Karpas-422 (cell line): ENCODE results near the gene KCNK4. TPM values are rescaled to one million over a fixed set of nuclear protein-coding genes. Genes with fewer than 3 reads are reported as not detected.

Source experiments
- DNase-seq: peaks from one replicate; pipeline ENCODE4 v3.0.0-alpha.2; 2015
- H2AFZ ChIP-seq: fragments of 200-600 bp; sonication (generic); 2 replicates; pipeline ENCODE4 v1.6.1; 2014; ENCODE audit warnings: antibody characterized with exemption, low read length, mixed read lengths
- H3K27ac ChIP-seq: fragments of 200-600 bp; sonication (generic); 2 replicates; pipeline ENCODE4 v1.5.1; 2014; ENCODE audit warnings: mild to moderate bottlenecking, low read length, moderate library complexity
- H3K27me3 ChIP-seq: fragments of 200-600 bp; sonication (generic); 2 replicates; pipeline ENCODE4 v1.6.1; 2014; ENCODE audit warnings: low read length, mixed read lengths
- H3K36me3 ChIP-seq: fragments of 200-600 bp; sonication (generic); 2 replicates; pipeline ENCODE4 v1.6.1; 2014; ENCODE audit warnings: low read length, mixed read lengths; ENCODE audit not compliant: insufficient read depth
- H3K4me1 ChIP-seq: fragments of 200-600 bp; sonication (generic); 2 replicates; pipeline ENCODE4 v1.6.1; 2014; ENCODE audit warnings: mild to moderate bottlenecking, low read length, mixed read lengths
- H3K4me2 ChIP-seq: fragments of 200-600 bp; sonication (generic); 2 replicates; pipeline ENCODE4 v1.6.1; 2014; ENCODE audit warnings: low read length, low read depth, mild to moderate bottlenecking; ENCODE audit not compliant: poor library complexity, severe bottlenecking
- H3K4me3 ChIP-seq: fragments of 200-600 bp; sonication (generic); 2 replicates; pipeline ENCODE4 v1.5.1; 2014; ENCODE audit warnings: mild to moderate bottlenecking, antibody characterized with exemption, low read length, mixed read lengths
- H3K79me2 ChIP-seq: fragments of 200-600 bp; sonication (generic); 2 replicates; pipeline ENCODE4 v1.6.1; 2014; ENCODE audit warnings: mild to moderate bottlenecking, low read length, mixed read lengths
- H3K9ac ChIP-seq: fragments of 200-600 bp; sonication (generic); 2 replicates; pipeline ENCODE4 v1.6.0; 2014; ENCODE audit warnings: low read length
- H3K9me2 ChIP-seq: fragments of 200-600 bp; sonication (generic), shearing (Covaris generic); replicated peaks from 2 replicates; pipeline ENCODE4 v1.6.0; 2014; ENCODE audit warnings: mild to moderate bottlenecking, low read length, moderate library complexity; ENCODE audit not compliant: insufficient read depth
- H3K9me3 ChIP-seq: fragments of 300-700, 200-600 bp; sonication (generic); 2 replicates; pipeline ENCODE4 v1.6.1; 2014; ENCODE audit warnings: low read length, mixed read lengths
- H4K20me1 ChIP-seq: fragments of 200-600 bp; sonication (generic); 2 replicates; pipeline ENCODE4 v1.6.1; 2014; ENCODE audit warnings: mild to moderate bottlenecking, antibody characterized with exemption, low read length, low read depth; ENCODE audit not compliant: insufficient read depth
- total RNA-seq: library from RNA; depleted of rRNA; stranded (reverse); fragments of >200 nt; shearing (Covaris generic); gene quantifications from 2 replicates; pipeline ENCODE4 v1.2.3, GENCODE V29; 2014; ENCODE audit warnings: low replicate concordance

KCNK4 gene
- total RNA-seq, 1 experiment from 2014 or later = not detected

GRCh38 chr11:64283092-64283491 lies 8.0 kb upstream of the KCNK4 start:
- peaks cover 14% of the 10 kb centered on the region for H3K79me2 ChIP-seq
- DNase-seq = no peak
- H3K4me3 ChIP-seq = 0 out of 2 replicates have a peak overlapping the region, but pooled peaks have one; percentile 92
- no peak overlapping the region for H3K27ac ChIP-seq
- H3K4me2 ChIP-seq = peak overlapping the region; percentile 97
- H3K27me3 ChIP-seq = no peaks in the 10 kb centered on the region
- H2AFZ ChIP-seq = no peak overlapping the region
- peak overlapping the region; percentile 82 for H3K9ac ChIP-seq
- H3K36me3 ChIP-seq = 0 out of 2 replicates have a peak, but pooled peaks cover 5% of the 10 kb centered on the region
- no peaks in the 10 kb centered on the region for H3K9me2 ChIP-seq
- H3K9me3 ChIP-seq = no peaks in the 10 kb centered on the region
- no peaks in the 10 kb centered on the region for H4K20me1 ChIP-seq
- H3K4me1 ChIP-seq = peaks cover 22% of the 10 kb centered on the region

DNA sequence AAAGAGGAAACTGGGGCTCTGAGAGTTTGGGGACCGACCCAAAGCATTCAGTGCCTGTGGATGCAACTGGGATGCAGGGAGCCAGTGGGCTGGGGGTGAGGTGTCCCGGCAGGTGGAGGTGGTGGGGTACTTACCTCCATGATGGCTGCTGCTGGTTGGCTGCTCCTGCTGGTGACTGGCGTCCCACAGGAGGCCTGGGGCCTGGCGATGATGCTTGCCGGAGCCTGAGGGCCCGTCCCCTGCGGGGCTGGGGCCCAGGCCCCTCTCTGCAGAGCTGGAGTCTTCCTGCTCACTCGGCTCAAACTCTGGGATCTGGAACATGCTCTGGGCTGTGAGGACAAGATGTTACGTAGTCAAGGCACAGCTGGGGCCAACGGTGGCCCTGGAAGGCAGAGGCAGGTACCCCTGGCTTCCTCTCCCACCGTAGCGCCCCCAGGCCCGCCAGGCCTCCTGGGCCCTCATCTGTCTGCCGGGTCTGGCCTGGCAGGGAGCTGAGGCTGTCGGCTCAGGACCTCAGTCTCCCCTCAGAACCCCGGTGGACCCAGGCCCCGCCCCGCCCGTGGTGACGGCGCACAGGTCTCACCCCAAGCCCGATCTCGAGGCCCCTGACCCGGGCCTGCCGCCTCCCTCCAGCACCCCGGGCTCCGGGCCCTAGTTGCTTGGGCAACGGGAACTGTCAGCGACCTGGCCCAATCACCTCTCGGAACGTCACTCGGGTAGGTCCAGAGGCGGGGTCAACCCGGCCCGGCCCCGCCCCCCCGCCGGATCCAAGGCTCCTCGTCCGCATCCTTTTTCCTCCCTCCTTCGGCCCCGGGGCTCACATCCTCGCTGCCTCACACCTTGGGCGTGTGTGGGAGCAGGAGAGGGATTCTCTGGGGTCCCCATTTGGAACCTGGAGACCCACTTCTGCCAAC lies 6.8 kb upstream of the KCNK4 start, which contains the start of gene BAD:
Gene BAD (minus strand): TSS at position 618 of the 914 bp plus-strand sequence. CDS start 297 bp downstream, at position 321.
- Histone ChIP-seq H3K4me3 (peak within 1 kb of the TSS; percentile 92), H3K27me3 (no peaks in the 10 kb centered on the region), H3K9ac (peak within 1 kb of the TSS; percentile 82), H4K20me1 (no peaks in the 10 kb centered on the region), H2AFZ (peak within 1 kb of the TSS; percentile 76), H3K27ac (peak within 1 kb of the TSS; percentile 84), H3K9me3 (no peaks in the 10 kb centered on the region), H3K4me2 (peak within 1 kb of the TSS; percentile 97), H3K36me3 (0 out of 2 replicates have a peak, but pooled peaks cover 5% of the 10 kb centered on the region), H3K9me2 (no peaks in the 10 kb centered on the region), H3K79me2 (peaks cover 14% of the 10 kb centered on the region), H3K4me1 (peaks cover 22% of the 10 kb centered on the region)
- peak; percentile 98 for DNase-seq

DNA sequence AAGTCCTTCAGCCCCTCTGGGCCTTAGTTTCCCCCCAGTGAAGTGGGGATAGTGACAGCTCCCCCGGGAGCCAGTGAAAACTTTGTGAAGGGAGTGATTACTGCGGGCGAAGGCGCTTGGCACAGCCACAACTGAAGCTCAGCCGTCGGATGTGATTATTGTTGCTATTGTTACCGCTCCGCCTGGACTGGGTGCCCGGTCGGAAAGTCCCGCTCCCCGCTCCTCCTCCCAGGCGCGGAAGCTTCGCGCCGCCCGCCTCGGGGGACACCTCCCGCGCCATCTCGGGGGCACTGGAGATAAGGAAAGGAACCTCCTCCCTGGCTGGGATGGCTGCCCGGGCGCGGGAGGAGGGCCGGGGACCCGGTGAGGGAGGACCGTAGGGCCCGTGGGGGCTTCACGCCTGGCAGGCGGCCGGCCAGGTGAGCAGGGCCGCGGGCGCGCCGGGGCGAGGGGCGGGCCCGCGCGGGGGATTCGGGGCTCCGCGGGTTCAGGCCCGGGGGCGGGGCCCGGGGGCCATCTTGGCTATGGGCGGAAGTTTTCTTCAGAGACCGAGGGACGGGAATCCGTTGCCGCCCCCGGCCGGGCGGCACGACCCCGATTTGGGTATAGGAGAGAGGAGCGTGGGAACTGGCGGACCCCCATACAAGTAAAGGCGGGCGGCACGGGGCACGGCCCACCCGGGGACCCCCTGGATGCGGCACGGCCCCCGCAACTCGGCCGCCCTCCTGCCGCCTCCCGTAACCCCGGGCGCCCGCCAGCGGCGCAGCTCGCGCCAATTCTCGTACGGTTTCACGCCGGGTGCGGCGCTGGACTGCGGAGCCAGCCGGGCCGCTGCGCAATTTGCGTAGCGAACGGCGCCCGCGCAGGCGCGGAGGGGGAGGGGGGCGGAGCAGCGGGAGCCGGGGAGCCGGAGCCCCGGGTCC lies 5.9 kb upstream of the KCNK4 start, which contains the start of gene GPR137:
Gene GPR137 (plus strand): TSS at position 887 of the 923 bp plus-strand sequence. CDS start 677 bp downstream, outside the sequence.
- no peaks in the 10 kb centered on the region for H3K9me2 ChIP-seq
- H3K36me3 ChIP-seq = 0 out of 2 replicates have a peak, but pooled peaks cover 5% of the 10 kb centered on the region
- peaks cover 14% of the 10 kb centered on the region for H3K79me2 ChIP-seq
- peak within 1 kb of the TSS; percentile 82 for H3K9ac ChIP-seq
- H3K9me3 ChIP-seq = no peaks in the 10 kb centered on the region
- H3K4me3 ChIP-seq = peak within 1 kb of the TSS; percentile 92
- H3K4me2 ChIP-seq = peak within 1 kb of the TSS; percentile 97
- H4K20me1 ChIP-seq = no peaks in the 10 kb centered on the region
- no peaks in the 10 kb centered on the region for H3K27me3 ChIP-seq
- peak within 1 kb of the TSS; percentile 76 for H2AFZ ChIP-seq
- peaks cover 22% of the 10 kb centered on the region for H3K4me1 ChIP-seq
- H3K27ac ChIP-seq = peak within 1 kb of the TSS; percentile 84
- peak; percentile 95 for DNase-seq

GRCh38 chr11:64285885-64286800 lies 5.0 kb upstream of the KCNK4 start:
- Histone ChIP-seq H4K20me1 (no peaks in the 10 kb centered on the region), H3K36me3 (0 out of 2 replicates have a peak, but pooled peaks cover 5% of the 10 kb centered on the region), H3K79me2 (peaks cover 14% of the 10 kb centered on the region), H3K9me3 (no peaks in the 10 kb centered on the region), H3K4me2 (peak overlapping the region; percentile 97), H3K27me3 (no peaks in the 10 kb centered on the region), H3K9ac (peak overlapping the region; percentile 82), H3K4me1 (peaks cover 22% of the 10 kb centered on the region), H3K9me2 (no peaks in the 10 kb centered on the region), H2AFZ (0 out of 2 replicates have a peak overlapping the region, but pooled peaks have one; percentile 46), H3K4me3 (peak overlapping the region; percentile 92), H3K27ac (0 out of 2 replicates have a peak overlapping the region, but pooled peaks have one; percentile 27)
- DNase-seq = peak; percentile 72

DNA sequence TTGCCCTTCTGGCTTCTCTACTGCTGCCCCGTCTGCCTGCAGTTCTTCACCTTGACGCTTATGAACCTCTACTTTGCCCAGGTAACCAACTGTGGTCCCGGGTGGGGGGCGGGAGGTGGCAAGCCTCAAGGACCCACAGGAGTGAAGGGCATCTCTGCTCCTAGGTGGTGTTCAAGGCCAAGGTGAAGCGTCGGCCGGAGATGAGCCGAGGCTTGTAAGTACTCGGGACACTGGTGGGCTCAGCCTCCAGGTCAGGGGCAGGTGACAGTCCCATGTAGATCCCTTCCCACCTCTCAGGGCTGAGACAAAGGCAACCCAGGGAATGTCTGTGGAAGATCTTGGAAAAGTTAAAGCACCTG lies 4.3 kb upstream of the KCNK4 start:
- Histone ChIP-seq H3K4me2 (peak overlapping the region; percentile 97), H3K27me3 (no peaks in the 10 kb centered on the region), H3K9me3 (no peaks in the 10 kb centered on the region), H3K4me1 (peaks cover 22% of the 10 kb centered on the region), H3K79me2 (peaks cover 14% of the 10 kb centered on the region), H2AFZ (no peak overlapping the region), H3K4me3 (peak overlapping the region; percentile 92; the same call in 1 of the 2 replicates), H3K36me3 (0 out of 2 replicates have a peak, but pooled peaks cover 5% of the 10 kb centered on the region), H3K9me2 (no peaks in the 10 kb centered on the region), H3K27ac (no peak overlapping the region), H4K20me1 (no peaks in the 10 kb centered on the region), H3K9ac (no peak overlapping the region; the same call in 1 of the 2 replicates)
- no peak for DNase-seq

DNA sequence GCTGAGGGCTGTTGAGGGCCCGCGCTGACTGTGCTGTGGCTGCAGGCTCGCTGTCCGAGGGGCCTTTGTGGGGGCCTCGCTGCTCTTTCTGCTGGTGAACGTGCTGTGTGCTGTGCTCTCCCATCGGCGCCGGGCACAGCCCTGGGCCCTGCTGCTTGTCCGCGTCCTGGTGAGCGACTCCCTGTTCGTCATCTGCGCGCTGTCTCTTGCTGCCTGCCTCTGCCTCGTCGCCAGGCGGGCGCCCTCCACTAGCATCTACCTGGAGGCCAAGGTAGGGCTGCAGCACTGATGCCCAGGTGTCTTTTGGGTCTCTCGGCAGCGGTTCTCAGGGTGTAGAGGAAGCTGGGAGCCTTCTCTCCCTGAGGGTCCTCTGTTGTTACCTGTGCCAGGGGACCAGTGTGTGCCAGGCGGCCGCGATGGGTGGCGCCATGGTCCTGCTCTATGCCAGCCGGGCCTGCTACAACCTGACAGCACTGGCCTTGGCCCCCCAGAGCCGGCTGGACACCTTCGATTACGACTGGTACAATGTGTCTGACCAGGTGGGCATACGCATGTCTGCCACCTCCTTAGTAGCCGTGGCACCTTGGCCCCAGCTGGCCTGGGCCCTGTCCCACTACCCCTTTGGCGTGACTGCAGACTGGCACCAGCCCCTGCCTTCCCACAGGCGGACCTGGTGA lies 3.3 kb upstream of the KCNK4 start:
- no peak overlapping the region for H2AFZ ChIP-seq
- no peak overlapping the region for H3K4me3 ChIP-seq
- H3K79me2 ChIP-seq = peaks cover 14% of the 10 kb centered on the region
- H3K36me3 ChIP-seq = no peaks in the 10 kb centered on the region
- DNase-seq = no peak
- H3K27me3 ChIP-seq = no peaks in the 10 kb centered on the region
- H3K9me3 ChIP-seq = no peaks in the 10 kb centered on the region
- H3K4me1 ChIP-seq = peaks cover 22% of the 10 kb centered on the region
- H3K4me2 ChIP-seq = no peak overlapping the region
- H3K9me2 ChIP-seq = no peaks in the 10 kb centered on the region
- no peak overlapping the region for H3K27ac ChIP-seq
- H3K9ac ChIP-seq = no peak overlapping the region
- no peaks in the 10 kb centered on the region for H4K20me1 ChIP-seq

GRCh38 chr11:64288353-64288750 lies 2.8 kb upstream of the KCNK4 start:
- H3K36me3 ChIP-seq = no peaks in the 10 kb centered on the region
- H3K4me2 ChIP-seq = no peak overlapping the region
- H3K79me2 ChIP-seq = peaks cover 8% of the 10 kb centered on the region
- H4K20me1 ChIP-seq = no peaks in the 10 kb centered on the region
- no peak overlapping the region for H3K9ac ChIP-seq
- DNase-seq = no peak
- no peaks in the 10 kb centered on the region for H3K9me2 ChIP-seq
- H3K4me1 ChIP-seq = peaks cover 20% of the 10 kb centered on the region
- no peak overlapping the region for H2AFZ ChIP-seq
- no peak overlapping the region for H3K4me3 ChIP-seq
- no peak overlapping the region for H3K27ac ChIP-seq
- no peaks in the 10 kb centered on the region for H3K27me3 ChIP-seq
- no peaks in the 10 kb centered on the region for H3K9me3 ChIP-seq
